Mesendoderm (in vitro differentiated cells): Measurements from ENCODE around the gene IFI44.

Source experiments
- DNase-seq: peaks from one replicate; pipeline ENCODE4 v3.0.0; 2013
- H2AK5ac ChIP-seq: 2 replicates; pipeline ENCODE4 v1.6.1; 2013; ENCODE audit warnings: low read length, inconsistent platforms
- H2BK120ac ChIP-seq: 2 replicates; pipeline ENCODE4 v1.6.1; 2013; ENCODE audit warnings: low read depth, mild to moderate bottlenecking, low read length, moderate library complexity, mixed read lengths
- H2BK15ac ChIP-seq: replicated peaks from 2 replicates; pipeline ENCODE4 v1.6.1; 2013; ENCODE audit warnings: low read depth, mild to moderate bottlenecking, moderate library complexity
- H2BK5ac ChIP-seq: 2 replicates; pipeline ENCODE4 v1.6.1; 2013; ENCODE audit warnings: low read length, inconsistent platforms
- H3K18ac ChIP-seq: 2 replicates; pipeline ENCODE4 v1.6.1; 2013; ENCODE audit warnings: mild to moderate bottlenecking, low read length, mixed read lengths
- H3K23ac ChIP-seq: one replicate; pipeline ENCODE4 v1.6.1; 2013; ENCODE audit warnings: low read length
- H3K27ac ChIP-seq: 2 replicates; pipeline ENCODE4 v1.5.1; 2013; ENCODE audit warnings: low read depth, mild to moderate bottlenecking, inconsistent platforms, low read length, moderate library complexity
- H3K27me3 ChIP-seq: 2 replicates; pipeline ENCODE4 v1.6.1; 2013; ENCODE audit warnings: low read length, control low read depth, mild to moderate bottlenecking, inconsistent platforms; ENCODE audit not compliant: insufficient read depth, poor library complexity
- H3K36me3 ChIP-seq: 2 replicates; pipeline ENCODE4 v1.6.1; 2013; ENCODE audit warnings: low read length, inconsistent platforms; ENCODE audit not compliant: control insufficient read depth, insufficient read depth
- H3K4ac ChIP-seq: one replicate; pipeline ENCODE4 v1.6.1; 2013; ENCODE audit warnings: low read depth, mild to moderate bottlenecking, low read length, moderate library complexity
- H3K4me1 ChIP-seq: 2 replicates; pipeline ENCODE4 v1.6.1; 2013; ENCODE audit warnings: low read depth, low read length, inconsistent platforms; ENCODE audit not compliant: control insufficient read depth
- H3K4me2 ChIP-seq: 2 replicates; pipeline ENCODE4 v1.6.1; 2013; ENCODE audit warnings: low read length
- H3K4me3 ChIP-seq: 2 replicates; pipeline ENCODE4 v1.5.1; 2013; ENCODE audit warnings: mild to moderate bottlenecking, low read length
- H3K56ac ChIP-seq: one replicate; pipeline ENCODE4 v1.6.1; 2013; ENCODE audit warnings: low read length
- H3K79me1 ChIP-seq: 2 replicates; pipeline ENCODE4 v1.6.1; 2013; ENCODE audit warnings: low read length, inconsistent platforms
- H3K79me2 ChIP-seq: 2 replicates; pipeline ENCODE4 v1.6.1; 2013; ENCODE audit warnings: mild to moderate bottlenecking, low read length; ENCODE audit not compliant: control insufficient read depth, insufficient read depth
- H3K9ac ChIP-seq: 2 replicates; pipeline ENCODE4 v1.6.1; 2013; ENCODE audit warnings: low read length, inconsistent platforms
- H4K5ac ChIP-seq: one replicate; pipeline ENCODE4 v1.6.1; 2013; ENCODE audit warnings: low read length
- H4K8ac ChIP-seq: one replicate; pipeline ENCODE4 v1.6.1; 2013; ENCODE audit warnings: low read depth, mild to moderate bottlenecking, control low read depth, low read length, moderate library complexity
- WGBS: extraction: QIAGEN DNeasy Blood & Tissue Kit; methylation state at CpG from one replicate; pipeline ENCODE4 v1.1.7; 2013; ENCODE audit warnings: low lambda C conversion rate, missing lambda C conversion rate; ENCODE audit not compliant: insufficient coverage; ENCODE audit errors: extremely low coverage; 5-methylcytosine and 5-hydroxymethylcytosine counted together

The IFI44 gene

DNA sequence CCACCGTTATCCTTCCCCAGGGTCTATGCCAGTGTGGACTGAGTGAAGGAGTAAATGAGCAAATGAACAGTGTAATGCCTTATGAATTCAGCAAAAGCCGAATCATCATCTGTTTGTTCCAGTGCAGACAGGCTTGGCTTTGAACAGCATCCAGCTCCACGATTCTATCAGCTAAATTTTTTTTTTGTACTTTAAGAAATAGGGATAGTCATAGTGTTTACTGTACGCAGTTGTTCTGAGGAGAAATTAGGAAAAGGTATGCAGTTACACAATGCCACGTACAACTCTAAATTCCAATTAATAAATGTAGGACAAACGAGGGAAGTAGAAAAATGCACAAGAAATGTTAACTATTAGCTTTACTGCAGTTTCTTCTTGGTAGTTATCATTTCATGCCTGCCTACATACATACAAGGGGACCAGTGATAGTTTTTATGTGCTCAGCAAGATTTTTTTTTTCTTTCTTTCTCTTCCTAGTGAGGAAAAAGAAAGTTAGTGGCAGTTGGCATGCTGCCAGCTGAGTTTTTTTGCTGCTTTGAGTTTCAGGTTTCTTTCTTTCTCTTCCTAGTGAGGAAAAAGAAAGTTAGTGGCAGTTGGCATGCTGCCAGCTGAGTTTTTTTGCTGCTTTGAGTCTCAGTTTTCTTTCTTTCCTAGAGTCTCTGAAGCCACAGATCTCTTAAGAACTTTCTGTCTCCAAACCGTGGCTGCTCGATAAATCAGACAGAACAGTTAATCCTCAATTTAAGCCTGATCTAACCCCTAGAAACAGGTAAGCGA is 29.6 kb upstream of the IFI44 start, which contains the start of gene IFI44L:
IFI44L (plus strand) TSS at position 646 of the 777 bp plus-strand sequence. CDS start 7,468 bp downstream, outside the sequence.
- H4K5ac ChIP-seq = no peak within 1 kb of the TSS
- no peaks in the 10 kb centered on the region for H3K79me1 ChIP-seq
- no peak within 1 kb of the TSS for H3K4ac ChIP-seq
- H3K18ac ChIP-seq = no peak within 1 kb of the TSS
- no peak within 1 kb of the TSS for H3K27ac ChIP-seq
- no peaks in the 10 kb centered on the region for H3K79me2 ChIP-seq
- H3K4me2 ChIP-seq = no peak within 1 kb of the TSS
- H3K56ac ChIP-seq = no peak within 1 kb of the TSS
- H3K9ac ChIP-seq = no peak within 1 kb of the TSS
- H3K27me3 ChIP-seq = no peaks in the 10 kb centered on the region
- no peak for DNase-seq
- no peak within 1 kb of the TSS for H2AK5ac ChIP-seq
- H3K4me3 ChIP-seq = no peak within 1 kb of the TSS
- no peak within 1 kb of the TSS for H2BK15ac ChIP-seq
- H4K8ac ChIP-seq = no peak within 1 kb of the TSS
- no peak within 1 kb of the TSS for H2BK5ac ChIP-seq
- H3K4me1 ChIP-seq = no peaks in the 10 kb centered on the region
- no CpG with 5 or more reads among the region's 9 CpGs for WGBS
- H3K36me3 ChIP-seq = no peaks in the 10 kb centered on the region
- H2BK120ac ChIP-seq = no peak within 1 kb of the TSS
- H3K23ac ChIP-seq = no peak within 1 kb of the TSS

- Histone ChIP-seq H2BK5ac (no peak overlapping the region), H3K9ac (no peak overlapping the region), H2BK120ac (no peak overlapping the region), H3K23ac (no peak overlapping the region), H2AK5ac (no peak overlapping the region), H3K4me1 (no peaks in the 10 kb centered on the region), H3K27ac (no peak overlapping the region), H3K4ac (no peak overlapping the region), H3K27me3 (no peaks in the 10 kb centered on the region), H3K4me3 (no peak overlapping the region), H2BK15ac (no peak overlapping the region), H3K79me1 (no peaks in the 10 kb centered on the region), H3K36me3 (no peaks in the 10 kb centered on the region), H3K56ac (no peak overlapping the region), H3K18ac (no peak overlapping the region), H3K79me2 (no peaks in the 10 kb centered on the region), H4K5ac (no peak overlapping the region), H3K4me2 (no peak overlapping the region), H4K8ac (no peak overlapping the region)
- DNase-seq = no peak
- WGBS = no CpG with 5 or more reads among the region's 1 CpG
These were observed 29.0 kb upstream of the IFI44 start for GRCh38 chr1:78620666-78621065.

- Histone ChIP-seq H3K79me2 (no peaks in the 10 kb centered on the region), H2BK120ac (no peak overlapping the region), H3K4me2 (no peak overlapping the region), H3K27me3 (no peaks in the 10 kb centered on the region), H3K36me3 (no peaks in the 10 kb centered on the region), H4K5ac (no peak overlapping the region), H3K27ac (no peak overlapping the region), H2AK5ac (no peak overlapping the region), H3K4me3 (no peak overlapping the region), H3K4me1 (no peaks in the 10 kb centered on the region), H3K18ac (no peak overlapping the region), H3K9ac (no peak overlapping the region), H3K79me1 (no peaks in the 10 kb centered on the region), H2BK15ac (no peak overlapping the region), H3K4ac (no peak overlapping the region), H2BK5ac (no peak overlapping the region), H3K56ac (no peak overlapping the region), H4K8ac (no peak overlapping the region), H3K23ac (no peak overlapping the region)
- no CpG with 5 or more reads among the region's 4 CpGs for WGBS
- DNase-seq = no peak
These were observed 27.1 kb upstream of the IFI44 start for GRCh38 chr1:78622548-78622947.

DNA sequence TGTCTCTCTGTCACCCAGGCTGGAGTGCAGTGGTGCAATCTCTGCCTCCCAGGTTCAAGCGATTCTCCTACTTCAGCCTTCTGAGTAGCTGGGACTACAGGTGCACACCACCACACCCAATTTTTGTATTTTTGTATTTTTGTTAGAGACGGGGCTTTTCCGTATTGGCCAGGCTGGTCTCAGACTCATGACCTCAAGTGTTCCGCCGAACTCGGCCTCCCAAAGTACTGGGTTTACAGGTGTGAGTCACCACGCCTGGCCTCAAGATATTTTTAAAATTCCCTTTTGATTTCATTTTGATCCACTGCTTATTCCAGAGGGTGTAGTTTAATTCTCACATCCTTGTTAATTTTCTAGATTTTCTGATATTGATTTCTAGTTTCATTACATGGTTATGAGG is 25.6 kb upstream of the IFI44 start:
- no peak overlapping the region for H4K5ac ChIP-seq
- DNase-seq = no peak
- H2BK120ac ChIP-seq = no peak overlapping the region
- no peak overlapping the region for H4K8ac ChIP-seq
- no peaks in the 10 kb centered on the region for H3K36me3 ChIP-seq
- no peaks in the 10 kb centered on the region for H3K79me1 ChIP-seq
- H2BK15ac ChIP-seq = no peak overlapping the region
- H3K56ac ChIP-seq = no peak overlapping the region
- H2AK5ac ChIP-seq = no peak overlapping the region
- H3K4ac ChIP-seq = no peak overlapping the region
- no peak overlapping the region for H3K4me3 ChIP-seq
- no peak overlapping the region for H3K4me2 ChIP-seq
- H3K4me1 ChIP-seq = no peaks in the 10 kb centered on the region
- no peak overlapping the region for H3K9ac ChIP-seq
- H3K18ac ChIP-seq = no peak overlapping the region
- WGBS = no CpG with 5 or more reads among the region's 7 CpGs
- H3K79me2 ChIP-seq = no peaks in the 10 kb centered on the region
- no peak overlapping the region for H3K27ac ChIP-seq
- no peak overlapping the region for H3K23ac ChIP-seq
- no peak overlapping the region for H2BK5ac ChIP-seq
- H3K27me3 ChIP-seq = no peaks in the 10 kb centered on the region

- H3K4ac ChIP-seq = no peak overlapping the region
- no peaks in the 10 kb centered on the region for H3K4me1 ChIP-seq
- no peak overlapping the region for H3K9ac ChIP-seq
- H4K5ac ChIP-seq = no peak overlapping the region
- H3K36me3 ChIP-seq = no peaks in the 10 kb centered on the region
- no peak overlapping the region for H2BK15ac ChIP-seq
- H3K79me1 ChIP-seq = no peaks in the 10 kb centered on the region
- H2BK120ac ChIP-seq = no peak overlapping the region
- no peak overlapping the region for H3K56ac ChIP-seq
- no peak overlapping the region for H2AK5ac ChIP-seq
- no peak overlapping the region for H3K4me2 ChIP-seq
- no peak overlapping the region for H3K4me3 ChIP-seq
- H3K23ac ChIP-seq = no peak overlapping the region
- no CpG with 5 or more reads among the region's 1 CpG for WGBS
- no peaks in the 10 kb centered on the region for H3K79me2 ChIP-seq
- H3K27ac ChIP-seq = no peak overlapping the region
- no peak for DNase-seq
- H3K27me3 ChIP-seq = no peaks in the 10 kb centered on the region
- H4K8ac ChIP-seq = no peak overlapping the region
- H2BK5ac ChIP-seq = no peak overlapping the region
- no peak overlapping the region for H3K18ac ChIP-seq
These were observed 22.3 kb upstream of the IFI44 start for GRCh38 chr1:78627321-78627720.

DNA sequence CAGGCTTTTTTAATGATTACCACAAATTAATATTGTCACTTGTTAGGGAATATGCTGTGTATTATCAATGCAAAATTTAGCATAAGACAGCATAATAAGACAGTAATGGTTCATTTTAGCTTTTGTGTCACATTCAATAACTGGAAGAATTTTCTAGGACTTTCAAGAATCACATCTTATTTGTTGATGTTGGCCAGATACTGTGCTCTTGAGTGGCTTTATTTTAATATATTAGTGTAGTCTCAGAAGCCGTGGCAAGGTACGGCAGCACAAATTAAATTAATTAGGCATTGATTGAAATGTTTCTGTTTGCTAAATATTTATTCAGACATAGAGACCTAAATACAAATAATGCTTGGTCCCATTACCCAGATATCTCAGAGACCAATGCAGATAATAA is 19.0 kb upstream of the IFI44 start:
- no peaks in the 10 kb centered on the region for H3K79me2 ChIP-seq
- H3K9ac ChIP-seq = no peak overlapping the region
- H3K18ac ChIP-seq = no peak overlapping the region
- no peak overlapping the region for H2BK15ac ChIP-seq
- H3K23ac ChIP-seq = no peak overlapping the region
- H2BK5ac ChIP-seq = no peak overlapping the region
- no peak overlapping the region for H4K5ac ChIP-seq
- no peaks in the 10 kb centered on the region for H3K27me3 ChIP-seq
- no peak overlapping the region for H3K4me2 ChIP-seq
- no peaks in the 10 kb centered on the region for H3K79me1 ChIP-seq
- no peak overlapping the region for H4K8ac ChIP-seq
- DNase-seq = no peak
- no peak overlapping the region for H3K4me3 ChIP-seq
- no peak overlapping the region for H2AK5ac ChIP-seq
- H3K4ac ChIP-seq = no peak overlapping the region
- no peak overlapping the region for H2BK120ac ChIP-seq
- no peak overlapping the region for H3K56ac ChIP-seq
- H3K27ac ChIP-seq = no peak overlapping the region
- H3K4me1 ChIP-seq = no peaks in the 10 kb centered on the region
- WGBS = no CpG with 5 or more reads among the region's 2 CpGs
- no peaks in the 10 kb centered on the region for H3K36me3 ChIP-seq
